PC-3 (cell line): Measurements from ENCODE around the gene LSMEM2. TPM values are rescaled to one million over a fixed set of nuclear protein-coding genes. Genes with fewer than 3 reads are reported as not detected.
A peak's percentile ranks its signal among the peaks of the same experiment; 100 is the strongest.

Experiments
- ATAC-seq: fragments of 200-7000 bp; cut with Tn5 transposase; 2 replicates; pipeline ENCODE4 v1.9.1; 2020; ENCODE audit warnings: mild to moderate bottlenecking, moderate library complexity
- BruUV-seq: library from RNA; stranded (reverse); fragments of 400-500 nt; replicated peaks from 2 replicates; lab custom pipeline; 2021; lab: Mats Ljungman, UMichigan
- CTCF ChIA-PET: fragments of 300-600 bp; sonication (Branson Sonifier 250); formaldehyde crosslinking; loops from one replicate; lab custom pipeline; 2022; ENCODE audit warnings: antibody characterized with exemption; lab: Charles Lee
- POLR2A ChIA-PET: fragments of 300-600 bp; sonication (Branson Sonifier 250); formaldehyde crosslinking; loops from one replicate; lab custom pipeline; 2022; ENCODE audit warnings: antibody characterized with exemption; ENCODE audit not compliant: unreplicated experiment; lab: Charles Lee
- DNase-seq: peaks from one replicate; pipeline ENCODE4 v3.0.0-alpha.2; 2015
- H2AFZ ChIP-seq: fragments of 300-600 bp; sonication (generic); 2 replicates; pipeline ENCODE4 v1.6.0; 2016; ENCODE audit warnings: antibody characterized with exemption, low read length
- H3F3A ChIP-seq: fragments of 300-600 bp; sonication (generic); one replicate; pipeline ENCODE4 v1.6.0; 2017; ENCODE audit warnings: antibody characterized with exemption, low read length, control low read depth, mild to moderate bottlenecking; ENCODE audit not compliant: unreplicated experiment
- H3K27ac ChIP-seq: fragments of 300-600 bp; sonication (generic); 2 replicates; pipeline ENCODE4 v1.5.1; 2016; ENCODE audit warnings: mild to moderate bottlenecking, low read length
- H3K27me3 ChIP-seq: fragments of 300-600 bp; sonication (generic); 2 replicates; pipeline ENCODE4 v1.6.1; 2016; ENCODE audit warnings: low read length, mixed read lengths
- H3K36me3 ChIP-seq: fragments of 300-600 bp; sonication (generic); 2 replicates; pipeline ENCODE4 v1.6.1; 2016; ENCODE audit warnings: low read depth, mixed run types, low read length, mixed read lengths
- H3K4me1 ChIP-seq: fragments of 300-600 bp; sonication (generic); 2 replicates; pipeline ENCODE4 v1.5.1; 2016; ENCODE audit warnings: low read length; ENCODE audit not compliant: insufficient read depth
- H3K4me2 ChIP-seq: fragments of 300-600 bp; sonication (generic); 2 replicates; pipeline ENCODE4 v1.6.0; 2016; ENCODE audit warnings: low read length
- H3K4me3 ChIP-seq: fragments of 300-600 bp; sonication (generic); 2 replicates; pipeline ENCODE4 v1.5.1; 2016; ENCODE audit warnings: mild to moderate bottlenecking, low read length, mixed read lengths
- H3K79me2 ChIP-seq: fragments of 300-600 bp; sonication (generic); 2 replicates; pipeline ENCODE4 v1.6.1; 2017; ENCODE audit warnings: low read length, mixed read lengths
- H3K9ac ChIP-seq: fragments of 300-600 bp; sonication (generic); 2 replicates; pipeline ENCODE4 v1.6.0; 2016; ENCODE audit warnings: mild to moderate bottlenecking, low read length
- H3K9me2 ChIP-seq: fragments of 300-600 bp; sonication (generic); replicated peaks from 2 replicates; pipeline ENCODE4 v1.6.1; 2016; ENCODE audit warnings: mixed run types, low read length, mixed read lengths
- H3K9me3 ChIP-seq: fragments of 300-600 bp; sonication (generic); 2 replicates; pipeline ENCODE4 v1.6.1; 2016; ENCODE audit warnings: low read length, mixed read lengths
- H4K20me1 ChIP-seq: fragments of 300-600 bp; sonication (generic); 2 replicates; pipeline ENCODE4 v1.6.1; 2016; ENCODE audit warnings: low read length, mixed read lengths
- EZH2 ChIP-seq: fragments of 300-600 bp; sonication (generic); IDR thresholded peaks from one replicate; pipeline ENCODE4 v1.6.1; 2017; ENCODE audit warnings: antibody characterized with exemption, mild to moderate bottlenecking, low read length; ENCODE audit not compliant: unreplicated experiment
- EZH2phosphoT487 ChIP-seq: fragments of 300-600 bp; sonication (generic); IDR thresholded peaks from 2 replicates; pipeline ENCODE4 v1.6.1; 2018; ENCODE audit warnings: mild to moderate bottlenecking, antibody characterized with exemption, low read length, borderline replicate concordance
- intact Hi-C: fragments of 100-400 bp; cut with micrococcal nuclease; formaldehyde crosslinking; loops from 2 replicates; pipeline ENCODE4 v1.9.0; 2023
- total RNA-seq: library from RNA; depleted of rRNA; stranded (reverse); fragments of >200 nt; gene quantifications from 2 replicates; pipeline ENCODE4 v1.2.3, GENCODE V29; 2014
- TF ChIP-seq, protein P1 (sequence below): fragments of 300-600 bp; sonication (generic); conservative IDR thresholded peaks from 2 replicates; pipeline ENCODE4 v1.5.1; 2017; ENCODE audit warnings: antibody characterized with exemption, low read depth, mild to moderate bottlenecking, low read length

The LSMEM2 gene
- total RNA-seq, 1 experiment from 2014 or later, result not detected

DNA sequence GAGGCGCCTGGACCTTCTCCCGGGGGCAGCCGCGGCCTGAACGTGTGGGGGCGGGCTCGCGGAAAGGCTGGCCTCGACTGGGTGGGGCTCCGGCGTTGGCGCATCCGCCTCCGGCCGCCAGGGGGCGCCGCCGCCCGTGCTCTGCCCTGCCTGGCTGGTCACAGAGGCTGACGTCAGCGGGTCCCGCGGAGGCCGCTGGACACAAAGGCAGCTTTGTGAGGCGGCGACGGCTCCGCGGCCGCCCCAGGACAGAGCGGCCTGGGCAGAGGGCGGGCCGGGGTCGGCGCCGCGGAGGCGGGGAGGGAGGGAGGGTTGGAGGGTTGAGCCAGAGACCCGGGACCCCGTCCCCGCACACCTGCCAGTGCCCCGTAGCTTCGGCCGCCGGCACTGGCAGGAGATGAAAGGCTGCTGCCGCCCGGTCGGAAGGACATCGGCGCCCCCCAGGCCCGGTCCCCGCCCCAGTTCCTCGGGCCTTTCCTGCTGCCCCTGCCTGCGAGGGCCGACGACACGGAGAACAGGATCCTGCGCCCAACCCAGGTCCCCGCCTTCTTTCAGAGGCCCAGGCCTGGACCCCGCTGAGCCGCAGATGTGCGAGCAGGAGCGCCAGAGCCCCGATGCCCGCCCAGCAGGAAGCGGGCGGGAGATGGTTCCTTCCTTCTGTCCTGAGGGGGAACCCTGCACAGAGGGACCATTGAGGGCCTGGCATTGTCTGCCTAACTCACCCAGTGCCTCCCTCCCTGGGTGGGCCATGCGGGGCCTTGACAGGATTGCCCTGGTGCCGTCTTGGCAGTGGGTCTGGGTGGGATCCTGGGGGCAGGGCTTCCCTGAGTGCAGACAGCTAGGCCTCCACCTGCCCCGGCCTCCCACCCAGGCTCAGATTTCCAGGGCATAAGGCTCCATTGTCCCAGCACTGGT, 18.6 kb upstream of the LSMEM2 start:
- ChIA-PET CTCF (interaction anchor here (0.5 to 1.1 kb wide), 7 partner anchors 9 to 68 kb away, joined by 3 to 11 read pairs (median 4); partner anchors contain the start of genes GNAI2 and SEMA3B), POLR2A (interaction anchor here (0.6 kb wide), 1 partner anchor 95 kb away, joined by 3 read pairs; no protein-coding TSS in a partner anchor)
- H3K79me2 ChIP-seq, result no peaks in the 10 kb centered on the region
- H3K4me3 ChIP-seq, result peak overlapping the region; percentile 63
- BruUV-seq, result TSS peak; percentile 20
- peaks cover 15% of the 10 kb centered on the region for H3K36me3 ChIP-seq
- H3K4me1 ChIP-seq, result peaks cover 21% of the 10 kb centered on the region
- H3F3A ChIP-seq, result no peaks in the 10 kb centered on the region
- H3K9me2 ChIP-seq, result no peaks in the 10 kb centered on the region
- no peaks in the 10 kb centered on the region for H4K20me1 ChIP-seq
- peak overlapping the region; percentile 58 for H3K27ac ChIP-seq
- peak overlapping the region; percentile 77 for H2AFZ ChIP-seq
- DNase-seq (peak; percentile 94), ATAC-seq (peak; percentile 83)
- H3K9me3 ChIP-seq, result no peaks in the 10 kb centered on the region
- no peaks in the 10 kb centered on the region for H3K27me3 ChIP-seq
- intact Hi-C loops, result loop anchor here (1.0 kb wide), 2 partner anchors 8 to 13 kb away; no protein-coding TSS in a partner anchor
- H3K9ac ChIP-seq, result peak overlapping the region; percentile 81
- TF ChIP-seq EZH2, result no peak
- TF ChIP-seq, protein P1, sequence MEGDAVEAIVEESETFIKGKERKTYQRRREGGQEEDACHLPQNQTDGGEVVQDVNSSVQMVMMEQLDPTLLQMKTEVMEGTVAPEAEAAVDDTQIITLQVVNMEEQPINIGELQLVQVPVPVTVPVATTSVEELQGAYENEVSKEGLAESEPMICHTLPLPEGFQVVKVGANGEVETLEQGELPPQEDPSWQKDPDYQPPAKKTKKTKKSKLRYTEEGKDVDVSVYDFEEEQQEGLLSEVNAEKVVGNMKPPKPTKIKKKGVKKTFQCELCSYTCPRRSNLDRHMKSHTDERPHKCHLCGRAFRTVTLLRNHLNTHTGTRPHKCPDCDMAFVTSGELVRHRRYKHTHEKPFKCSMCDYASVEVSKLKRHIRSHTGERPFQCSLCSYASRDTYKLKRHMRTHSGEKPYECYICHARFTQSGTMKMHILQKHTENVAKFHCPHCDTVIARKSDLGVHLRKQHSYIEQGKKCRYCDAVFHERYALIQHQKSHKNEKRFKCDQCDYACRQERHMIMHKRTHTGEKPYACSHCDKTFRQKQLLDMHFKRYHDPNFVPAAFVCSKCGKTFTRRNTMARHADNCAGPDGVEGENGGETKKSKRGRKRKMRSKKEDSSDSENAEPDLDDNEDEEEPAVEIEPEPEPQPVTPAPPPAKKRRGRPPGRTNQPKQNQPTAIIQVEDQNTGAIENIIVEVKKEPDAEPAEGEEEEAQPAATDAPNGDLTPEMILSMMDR, result peak; percentile 87
- TF ChIP-seq EZH2phosphoT487, result no peak
- peak overlapping the region; percentile 91 for H3K4me2 ChIP-seq

DNA sequence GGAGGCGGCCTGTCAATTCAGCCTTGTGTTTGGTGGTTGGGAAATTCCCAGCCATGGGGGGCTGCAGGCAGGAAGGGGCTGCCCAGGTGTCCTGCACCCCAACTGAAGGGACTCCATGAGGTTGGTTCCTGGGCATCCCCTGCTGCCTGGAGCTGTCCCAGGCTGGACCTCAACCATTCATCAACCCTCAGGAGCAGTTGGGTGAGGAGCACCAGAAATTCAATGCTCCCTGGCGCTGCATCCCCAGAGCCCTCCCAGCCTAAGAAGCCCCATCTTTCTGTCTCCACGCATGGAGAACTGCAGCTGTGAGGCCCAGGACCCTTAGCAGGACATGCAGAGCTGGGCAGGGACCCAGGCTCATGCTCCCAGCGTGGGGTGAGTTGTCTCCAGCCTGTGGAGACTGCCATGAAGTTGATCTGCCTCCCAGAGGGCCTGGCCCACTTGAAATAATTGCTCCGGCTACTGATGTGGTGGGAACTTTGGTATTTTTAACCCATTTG, 17.9 kb upstream of the LSMEM2 start:
- no peak for DNase-seq
- TF ChIP-seq EZH2phosphoT487 (no peak), EZH2 (no peak)
- TF ChIP-seq, protein P1, result no peak
- H4K20me1 ChIP-seq, result no peaks in the 10 kb centered on the region
- no peaks in the 10 kb centered on the region for H3F3A ChIP-seq
- peaks cover 15% of the 10 kb centered on the region for H3K36me3 ChIP-seq
- H3K4me1 ChIP-seq, result peaks cover 26% of the 10 kb centered on the region
- peak overlapping the region; percentile 91 for H3K4me2 ChIP-seq
- 0 out of 2 replicates have a peak overlapping the region, but pooled peaks have one; percentile 58 for H3K27ac ChIP-seq
- H3K4me3 ChIP-seq, result peak overlapping the region; percentile 63; the same call in 1 of the 2 replicates
- CTCF ChIA-PET, result no interaction called here
- no peaks in the 10 kb centered on the region for H3K79me2 ChIP-seq
- POLR2A ChIA-PET, result no interaction called here
- intact Hi-C loops, result loop anchor here (1.0 kb wide), 2 partner anchors 7 to 12 kb away; no protein-coding TSS in a partner anchor
- no peak for ATAC-seq
- H3K9me2 ChIP-seq, result no peaks in the 10 kb centered on the region
- H3K27me3 ChIP-seq, result no peaks in the 10 kb centered on the region
- H2AFZ ChIP-seq, result no peak overlapping the region
- BruUV-seq, result no TSS peak
- no peaks in the 10 kb centered on the region for H3K9me3 ChIP-seq
- H3K9ac ChIP-seq, result peak overlapping the region; percentile 81
